MM.1S (cell line): Measurements from ENCODE around the gene MTF1.
A peak's percentile ranks its signal among the peaks of the same experiment; 100 is the strongest.

Experiments
- DNase-seq: peaks from one replicate; pipeline ENCODE4 v3.0.0-alpha.2; 2015
- H2AFZ ChIP-seq: fragments of 300-600 bp; sonication (generic); 2 replicates; pipeline ENCODE4 v1.6.0; 2016; ENCODE audit warnings: antibody characterized with exemption, low read length
- H3F3A ChIP-seq: fragments of 300-600 bp; sonication (generic); 2 replicates; pipeline ENCODE4 v1.6.1; 2016; ENCODE audit warnings: mild to moderate bottlenecking, antibody characterized with exemption, low read length, moderate library complexity, mixed read lengths; ENCODE audit not compliant: insufficient read depth
- H3K27ac ChIP-seq: fragments of 300-600 bp; sonication (generic); 2 replicates; pipeline ENCODE4 v1.5.1; 2016; ENCODE audit warnings: mild to moderate bottlenecking, low read length
- H3K27me3 ChIP-seq: fragments of 300-600 bp; sonication (generic); replicated peaks from 2 replicates; pipeline ENCODE4 v1.6.0; 2016; ENCODE audit warnings: low read length; ENCODE audit not compliant: insufficient read depth
- H3K36me3 ChIP-seq: fragments of 300-600 bp; sonication (generic); replicated peaks from 2 replicates; pipeline ENCODE4 v1.6.1; 2016; ENCODE audit warnings: mild to moderate bottlenecking, low read length, mixed read lengths; ENCODE audit not compliant: insufficient read depth
- H3K4me1 ChIP-seq: fragments of 300-600 bp; sonication (generic); 2 replicates; pipeline ENCODE4 v1.6.1; 2016; ENCODE audit warnings: low read length, mixed read lengths
- H3K4me2 ChIP-seq: fragments of 300-600 bp; sonication (generic); 2 replicates; pipeline ENCODE4 v1.6.0; 2016; ENCODE audit warnings: low read depth, low read length
- H3K4me3 ChIP-seq: fragments of 300-600 bp; sonication (generic); 2 replicates; pipeline ENCODE4 v1.5.1; 2016; ENCODE audit warnings: low read length, mixed read lengths
- H3K79me2 ChIP-seq: fragments of 300-600 bp; sonication (generic); 2 replicates; pipeline ENCODE4 v1.6.1; 2016; ENCODE audit warnings: mixed run types, low read length, mixed read lengths
- H3K9ac ChIP-seq: fragments of 300-600 bp; sonication (generic); 2 replicates; pipeline ENCODE4 v1.6.1; 2016; ENCODE audit warnings: low read length, mixed read lengths
- H3K9me2 ChIP-seq: fragments of 300-600 bp; sonication (generic); replicated peaks from 2 replicates; pipeline ENCODE4 v1.6.1; 2016; ENCODE audit warnings: mild to moderate bottlenecking, low read length, mixed read lengths; ENCODE audit not compliant: insufficient read depth
- H3K9me3 ChIP-seq: fragments of 300-600 bp; sonication (generic); replicated peaks from 2 replicates; pipeline ENCODE4 v1.6.1; 2016; ENCODE audit warnings: mild to moderate bottlenecking, low read length, mixed read lengths; ENCODE audit not compliant: insufficient read depth
- H4K20me1 ChIP-seq: fragments of 300-600 bp; sonication (generic); 2 replicates; pipeline ENCODE4 v1.6.1; 2016; ENCODE audit warnings: mild to moderate bottlenecking, low read length, moderate library complexity, mixed read lengths; ENCODE audit not compliant: insufficient read depth
- EZH2 ChIP-seq: fragments of 300-600 bp; sonication (generic); optimal IDR thresholded peaks from 2 replicates; pipeline ENCODE3; 2017; ENCODE audit warnings: low read depth, mild to moderate bottlenecking, antibody characterized with exemption, low read length, mixed read lengths
- EZH2phosphoT487 ChIP-seq: fragments of 300-600 bp; sonication (generic); IDR thresholded peaks from 2 replicates; pipeline ENCODE4 v1.6.1; 2018; ENCODE audit warnings: antibody characterized with exemption, low read length
- TF ChIP-seq, protein P1 (sequence below): fragments of 300-600 bp; sonication (generic); IDR thresholded peaks from 2 replicates; pipeline ENCODE4 v1.5.1; 2016; ENCODE audit warnings: antibody characterized with exemption, low read length, mixed read lengths

Gene MTF1

DNA sequence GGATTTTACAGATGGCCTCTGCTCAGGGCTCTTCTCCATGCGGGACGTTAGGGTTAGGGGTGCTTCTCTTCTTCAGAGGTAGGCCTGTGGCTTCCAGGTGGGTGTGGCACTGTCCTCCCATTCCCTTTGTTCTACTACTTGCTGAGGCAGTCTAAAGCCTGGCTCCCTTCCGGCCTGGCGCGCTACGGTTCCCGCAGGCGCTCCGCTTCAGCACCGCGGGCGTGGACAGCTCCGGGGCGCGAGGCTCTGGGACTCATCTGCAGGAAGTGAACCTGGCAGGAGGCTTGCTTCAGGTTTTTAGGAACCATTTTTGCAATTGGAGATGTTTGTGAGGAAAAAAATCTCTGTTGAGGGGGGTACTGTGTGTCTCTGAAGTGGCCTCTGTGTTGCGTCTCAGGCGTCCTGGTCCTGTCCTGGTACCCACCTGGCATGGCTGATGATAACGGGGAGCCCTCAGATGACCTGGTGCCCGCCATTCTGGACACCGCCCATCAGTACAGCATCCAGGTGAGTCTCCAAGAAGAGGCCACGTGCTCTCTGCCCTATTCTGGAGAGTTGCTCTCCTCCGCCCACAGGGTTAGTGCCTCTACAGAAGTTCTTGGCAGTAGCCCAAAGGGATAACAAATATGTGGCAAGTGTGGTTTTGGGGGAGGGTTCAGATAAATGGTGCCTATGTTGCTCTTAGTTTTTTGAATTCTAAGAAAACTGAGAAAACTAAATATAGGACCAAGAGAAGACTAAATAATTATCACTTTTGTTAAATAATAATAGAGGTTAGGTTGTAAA, 63.9 kb downstream of the MTF1 start:
- Histone ChIP-seq H3K4me3 (peak overlapping the region; percentile 82), H3F3A (peaks cover 19% of the 10 kb centered on the region), H3K9me2 (no peaks in the 10 kb centered on the region), H3K4me2 (peak overlapping the region; percentile 81), H3K9ac (no peak overlapping the region), H3K27ac (no peak overlapping the region), H3K9me3 (no peaks in the 10 kb centered on the region), H4K20me1 (no peaks in the 10 kb centered on the region), H3K27me3 (no peaks in the 10 kb centered on the region), H3K36me3 (peaks cover 2% of the 10 kb centered on the region; the same call in 1 of the 2 replicates), H2AFZ (no peak overlapping the region), H3K4me1 (peaks cover 21% of the 10 kb centered on the region), H3K79me2 (peaks cover 30% of the 10 kb centered on the region)
- TF ChIP-seq EZH2phosphoT487 = no peak
- TF ChIP-seq EZH2 = no peak
- TF ChIP-seq, protein P1, sequence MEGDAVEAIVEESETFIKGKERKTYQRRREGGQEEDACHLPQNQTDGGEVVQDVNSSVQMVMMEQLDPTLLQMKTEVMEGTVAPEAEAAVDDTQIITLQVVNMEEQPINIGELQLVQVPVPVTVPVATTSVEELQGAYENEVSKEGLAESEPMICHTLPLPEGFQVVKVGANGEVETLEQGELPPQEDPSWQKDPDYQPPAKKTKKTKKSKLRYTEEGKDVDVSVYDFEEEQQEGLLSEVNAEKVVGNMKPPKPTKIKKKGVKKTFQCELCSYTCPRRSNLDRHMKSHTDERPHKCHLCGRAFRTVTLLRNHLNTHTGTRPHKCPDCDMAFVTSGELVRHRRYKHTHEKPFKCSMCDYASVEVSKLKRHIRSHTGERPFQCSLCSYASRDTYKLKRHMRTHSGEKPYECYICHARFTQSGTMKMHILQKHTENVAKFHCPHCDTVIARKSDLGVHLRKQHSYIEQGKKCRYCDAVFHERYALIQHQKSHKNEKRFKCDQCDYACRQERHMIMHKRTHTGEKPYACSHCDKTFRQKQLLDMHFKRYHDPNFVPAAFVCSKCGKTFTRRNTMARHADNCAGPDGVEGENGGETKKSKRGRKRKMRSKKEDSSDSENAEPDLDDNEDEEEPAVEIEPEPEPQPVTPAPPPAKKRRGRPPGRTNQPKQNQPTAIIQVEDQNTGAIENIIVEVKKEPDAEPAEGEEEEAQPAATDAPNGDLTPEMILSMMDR = no peak
- DNase-seq = no peak

DNA sequence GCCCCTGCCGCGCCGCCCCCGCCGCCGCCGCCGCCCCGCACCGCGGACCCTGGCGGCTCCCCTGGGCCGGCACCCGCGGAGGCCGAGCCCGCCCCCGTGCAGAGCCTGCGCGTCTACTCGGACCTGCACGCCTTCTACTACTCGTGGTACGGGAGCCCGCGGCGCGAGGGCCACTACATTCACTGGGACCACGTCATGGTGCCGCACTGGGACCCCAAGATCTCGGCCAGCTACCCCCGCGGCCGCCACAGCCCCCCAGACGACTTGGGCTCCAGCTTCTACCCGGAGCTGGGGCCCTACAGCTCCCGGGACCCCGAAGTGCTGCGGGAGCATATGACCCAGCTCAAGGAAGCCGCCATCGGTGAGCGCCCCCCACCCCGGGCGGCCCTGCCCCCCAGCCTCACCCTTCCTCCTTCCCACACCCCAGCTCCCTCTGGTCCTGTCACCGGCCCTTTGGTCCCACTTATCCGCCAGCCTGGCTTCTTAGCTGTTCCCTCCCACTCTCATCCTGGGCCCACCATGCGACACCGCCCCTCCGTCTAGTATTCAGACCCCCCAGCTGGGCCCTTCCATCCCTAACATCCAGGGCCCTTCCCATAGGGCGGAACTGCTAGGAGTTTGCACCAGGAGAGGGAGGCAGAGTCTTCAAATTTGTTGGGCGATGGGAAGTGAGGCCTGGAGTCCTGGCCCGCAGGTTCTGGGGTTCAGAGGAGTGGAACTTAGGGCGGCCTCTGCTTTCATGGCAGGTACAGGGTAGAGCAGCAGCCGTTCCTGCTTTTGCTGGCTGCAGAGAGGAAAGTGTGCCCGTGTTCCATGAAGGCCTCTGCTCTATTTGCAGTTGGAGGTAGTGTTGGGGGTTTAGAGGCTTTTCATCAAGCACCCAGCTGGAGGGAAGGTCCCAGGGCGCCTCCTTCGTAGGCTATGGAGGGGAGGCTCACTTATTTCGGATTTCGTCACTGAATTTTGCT, 64.7 kb downstream of the MTF1 start:
- no peaks in the 10 kb centered on the region for H3K9me2 ChIP-seq
- peak overlapping the region; percentile 75 for H3K9ac ChIP-seq
- TF ChIP-seq EZH2phosphoT487 (no peak), EZH2 (no peak)
- TF ChIP-seq, protein P1 = no peak
- peak overlapping the region; percentile 5 for H2AFZ ChIP-seq
- H4K20me1 ChIP-seq = no peaks in the 10 kb centered on the region
- no peaks in the 10 kb centered on the region for H3K27me3 ChIP-seq
- peaks cover 17% of the 10 kb centered on the region for H3F3A ChIP-seq
- peaks cover 30% of the 10 kb centered on the region for H3K79me2 ChIP-seq
- H3K4me3 ChIP-seq = peak overlapping the region; percentile 82
- H3K36me3 ChIP-seq = peaks cover 2% of the 10 kb centered on the region; the same call in 1 of the 2 replicates
- H3K4me2 ChIP-seq = peak overlapping the region; percentile 81
- no peak overlapping the region for H3K27ac ChIP-seq
- peaks cover 21% of the 10 kb centered on the region for H3K4me1 ChIP-seq
- no peaks in the 10 kb centered on the region for H3K9me3 ChIP-seq
- peak; percentile 31 for DNase-seq

- Histone ChIP-seq H4K20me1 (no peaks in the 10 kb centered on the region), H3K4me2 (peak within 1 kb of the TSS; percentile 81), H3K4me3 (peak within 1 kb of the TSS; percentile 82), H2AFZ (peak within 1 kb of the TSS; percentile 85), H3K36me3 (no peaks in the 10 kb centered on the region), H3K27me3 (no peaks in the 10 kb centered on the region), H3K4me1 (peaks cover 21% of the 10 kb centered on the region), H3K79me2 (peaks cover 27% of the 10 kb centered on the region), H3K9me2 (no peaks in the 10 kb centered on the region), H3K27ac (peak within 1 kb of the TSS; percentile 65; the same call in 1 of the 2 replicates), H3K9ac (peak within 1 kb of the TSS; percentile 75), H3K9me3 (no peaks in the 10 kb centered on the region), H3F3A (peaks cover 17% of the 10 kb centered on the region)
- DNase-seq = peak; percentile 68
- TF ChIP-seq EZH2 (no peak), EZH2phosphoT487 (no peak)
- TF ChIP-seq, protein P1 = no peak
Measured at GRCh38 chr1:37793773-37794371, 65.5 kb downstream of the MTF1 start, which contains the start of gene MANEAL. Gene MANEAL (plus strand): TSS chr1:37793847. CDS start chr1:37794183, 336 bp downstream.
